HepG2 (cell line): ENCODE data around the gene TMEM63C. TPM values are rescaled to one million over a fixed set of nuclear protein-coding genes. Genes with fewer than 3 reads are reported as not detected.

Experiments
- ATAC-seq: fragments of 200-7000 bp; cut with Tn5 transposase; 3 replicates; pipeline ENCODE4 v1.9.1; 2020; ENCODE audit warnings: mild to moderate bottlenecking, moderate library complexity
- BruUV-seq: library from RNA; stranded (reverse); fragments of 400-500 nt; replicated peaks from 2 replicates; lab custom pipeline; 2021; lab: Mats Ljungman, UMichigan
- CTCF ChIA-PET: fragments of 300-600 bp; formaldehyde crosslinking; extraction: SDS; loops from one replicate; lab custom pipeline; 2021; ENCODE audit warnings: low total read pairs, inconsistent platforms, low intra/inter-chr PET ratio; lab: Yijun Ruan, JAX
- POLR2A ChIA-PET: fragments of 350-600 bp; sonication (Branson Sonifier 250); formaldehyde crosslinking; loops from one replicate; lab custom pipeline; 2020; ENCODE audit warnings: antibody characterized with exemption, inconsistent platforms; lab: Yijun Ruan, JAX
- DNase-seq: peaks from one replicate; pipeline ENCODE4 v3.0.0-alpha.2; 2015; ENCODE audit warnings: low spot score
- FAIRE-seq: peaks from 3 replicates; lab custom pipeline; 2011; peaks lifted over from hg19 to GRCh38; lab: Jason Lieb, UNC
- H2AFZ ChIP-seq: one replicate; pipeline ENCODE4 v1.6.1; 2011; ENCODE audit warnings: low read length, inconsistent platforms
- H3K27ac ChIP-seq: fragments of 300-600 bp; 3 replicates; pipeline ENCODE4 v1.8.0; 2011; ENCODE audit warnings: mixed run types, mild to moderate bottlenecking, mixed read lengths, low read length, inconsistent platforms; ENCODE audit not compliant: insufficient read depth; ENCODE audit errors: extremely low read length
- H3K27me3 ChIP-seq, 2 experiments: fragments of 200-600 bp in 1 of 2; 2 replicates in 1 of 2; 3 replicates in 1 of 2; pipeline versions ENCODE4 v1.6.0 to v1.8.0; 2011; ENCODE audit warnings: low read length in 2 of 2, mild to moderate bottlenecking in 2 of 2, moderate library complexity in 2 of 2, inconsistent platforms in 1 of 2; ENCODE audit not compliant: insufficient read depth in 2 of 2, control insufficient read depth in 1 of 2
- H3K36me3 ChIP-seq, 2 experiments: fragments of 200-600 bp in 1 of 2; replicated peaks in 1 of 2; 2 replicates in 1 of 2; 3 replicates in 1 of 2; pipeline versions ENCODE4 v1.5.1 to v1.8.0; 2011; ENCODE audit warnings: low read length in 2 of 2, inconsistent platforms in 1 of 2; ENCODE audit not compliant: insufficient read depth in 2 of 2, control insufficient read depth in 1 of 2
- H3K4me1 ChIP-seq: 2 replicates; pipeline ENCODE4 v1.5.1; 2012; ENCODE audit warnings: low read length, inconsistent platforms; ENCODE audit not compliant: insufficient read depth
- H3K4me2 ChIP-seq: 2 replicates; pipeline ENCODE4 v1.6.0; 2011; ENCODE audit warnings: low read depth, low read length, inconsistent platforms
- H3K4me3 ChIP-seq, 3 experiments: fragments of 200-600 bp in 1 of 3; sonication (generic), shearing (Covaris generic) in 1 of 3; replicated peaks in 1 of 3; 2 replicates each; pipeline ENCODE4 v1.5.1; 2011 to 2016; ENCODE audit warnings: low read length in 3 of 3, inconsistent platforms in 2 of 3, low read depth in 2 of 3, mild to moderate bottlenecking in 2 of 3, control low read depth in 1 of 3, mixed read lengths in 1 of 3; ENCODE audit not compliant: insufficient read depth in 1 of 3
- H3K79me2 ChIP-seq: one replicate; pipeline ENCODE4 v1.6.1; 2011; ENCODE audit warnings: low read length, inconsistent platforms; ENCODE audit not compliant: insufficient read depth
- H3K9ac ChIP-seq: 2 replicates; pipeline ENCODE4 v1.6.0; 2011; ENCODE audit warnings: mild to moderate bottlenecking, low read depth, low read length, inconsistent platforms; ENCODE audit not compliant: insufficient read depth
- H3K9me3 ChIP-seq: 2 replicates; pipeline ENCODE4 v1.5.1; 2012; ENCODE audit warnings: mild to moderate bottlenecking, low read length
- H4K20me1 ChIP-seq: 2 replicates; pipeline ENCODE4 v1.6.0; 2011; ENCODE audit warnings: inconsistent platforms, mild to moderate bottlenecking, low read length, moderate library complexity; ENCODE audit not compliant: insufficient read depth
- AGO1 ChIP-seq: fragments of 200-400 bp; formaldehyde crosslinking; IDR thresholded peaks from 2 replicates; pipeline ENCODE4 v1.6.1; 2017; ENCODE audit warnings: mild to moderate bottlenecking, low read depth, low read length, moderate library complexity; ENCODE audit not compliant: poor library complexity, severe bottlenecking
- MXI1 ChIP-seq: IDR thresholded peaks from 3 replicates; pipeline ENCODE4 v1.6.1; 2012; ENCODE audit warnings: low read depth, low read length, inconsistent platforms, borderline replicate concordance
- NFATC3 ChIP-seq: sonication (generic); formaldehyde crosslinking; IDR thresholded peaks from 2 replicates; pipeline ENCODE4 v1.5.1; 2020; ENCODE audit warnings: mild to moderate bottlenecking, missing genetic modification reagents
- POLR2A ChIP-seq, 2 experiments: IDR thresholded peaks; 2 replicates each; pipeline ENCODE4 v1.6.1; 2011; ENCODE audit warnings: low read depth in 2 of 2, low read length in 2 of 2, mild to moderate bottlenecking in 1 of 2, moderate library complexity in 1 of 2; ENCODE audit not compliant: insufficient read depth in 1 of 2
- RAD51 ChIP-seq: fragments of 450-650 bp; IDR thresholded peaks from 2 replicates; pipeline ENCODE4 v1.6.1; 2016; ENCODE audit warnings: borderline replicate concordance
- RARG ChIP-seq: sonication (generic); formaldehyde crosslinking; IDR thresholded peaks from 2 replicates; pipeline ENCODE4 v1.4.0; 2020; ENCODE audit warnings: low read depth, mild to moderate bottlenecking, missing genetic modification reagents
- RNF2 ChIP-seq: fragments of 450-650 bp; conservative IDR thresholded peaks from 2 replicates; pipeline ENCODE4 v1.6.1; 2016; ENCODE audit warnings: low read depth
- RORA ChIP-seq: sonication (generic); formaldehyde crosslinking; IDR thresholded peaks from 2 replicates; pipeline ENCODE4 v1.5.0; 2020; ENCODE audit warnings: mild to moderate bottlenecking, missing genetic modification reagents, moderate library complexity
- TFDP2 ChIP-seq: sonication (generic); formaldehyde crosslinking; IDR thresholded peaks from 2 replicates; pipeline ENCODE4 v1.4.0; 2020; ENCODE audit warnings: missing genetic modification reagents
- ZUFSP ChIP-seq: sonication (generic); formaldehyde crosslinking; IDR thresholded peaks from 2 replicates; pipeline ENCODE4 v1.9.0; 2021; ENCODE audit warnings: missing genetic modification reagents, mild to moderate bottlenecking, borderline replicate concordance
- WGBS: methylation state at CpG from one replicate; pipeline ENCODE4 v1.1.6; 2017; ENCODE audit warnings: low lambda C conversion rate; 5-methylcytosine and 5-hydroxymethylcytosine counted together
- in situ Hi-C: cut with HindIII; loops from 2 replicates; pipeline ENCODE4 v1.10.0; 2017; ENCODE audit warnings: low pct_unique_long_range_greater_than_20kb; ENCODE audit not compliant: extremely low pct_ligation_motif_present
- intact Hi-C: fragments of 100-400 bp; cut with micrococcal nuclease; formaldehyde crosslinking; loops from one replicate; pipeline ENCODE4 v1.10.0; 2022; ENCODE audit not compliant: unreplicated experiment
- polyA plus RNA-seq, 8 experiments: library from polyadenylated mRNA; depleted of rRNA in 3 of 8; stranded (reverse) in 7 of 8; unstranded in 1 of 8; fragments of >200 nt; fragmentation: Illumina TruSeq in 4 of 8; extraction: Trizol in 4 of 8; gene quantifications; 2 replicates each; pipeline versions ENCODE4 v1.2.1 to v1.2.3, GENCODE V29; 2011 to 2016; ENCODE audit warnings: low read depth in 4 of 8, missing spikeins in 1 of 8, mixed read lengths in 1 of 8; ENCODE audit not compliant: insufficient read depth in 1 of 8
- total RNA-seq, 5 experiments: library from RNA; depleted of rRNA; stranded (reverse); fragments of >200 nt; fragmentation: Illumina TruSeq; extraction: Trizol; gene quantifications; 2 replicates each; pipeline ENCODE4 v1.2.3, GENCODE V29; 2016; ENCODE audit warnings: low read depth in 1 of 5

The TMEM63C gene
- total and polyA plus RNA-seq, 2 of the 13 experiments (the other 11 are each of a cell fraction or from before 2014, with no cell fraction given): 0.17 to 0.27 TPM

- Histone ChIP-seq H3K4me3 (no peak overlapping the region), H3K27me3 (peaks cover 7 to 16% of the 10 kb centered on the region in 2 experiments; a peak in 4 of 5 replicates), H3K36me3 (no peaks in the 10 kb centered on the region), H3K4me1 (no peaks in the 10 kb centered on the region; the same call in 1 of the 2 replicates), H3K4me2 (no peak overlapping the region), H3K9ac (no peak overlapping the region), H3K27ac (no peak overlapping the region), H3K79me2 (no peaks in the 10 kb centered on the region), H3K9me3 (no peaks in the 10 kb centered on the region), H4K20me1 (no peaks in the 10 kb centered on the region), H2AFZ (no peak overlapping the region)
- TF ChIP-seq AGO1 (no peak), MXI1 (no peak), RAD51 (no peak), RNF2 (no peak), NFATC3 (CRISPR knock-in tag) (no peak), RARG (no peak)
- CTCF ChIA-PET: no interaction called here
- no peak for DNase-seq
- ATAC-seq: no peak
- in situ Hi-C loops: no loop called here
- intact Hi-C loops: no loop called here
- no TSS peak for BruUV-seq
- 14% methylated on average over 3 of the region's 8 CpGs for WGBS
- POLR2A ChIA-PET: no interaction called here
- FAIRE-seq: no peak
Observed at GRCh38 chr14:77256694-77257093, 75.1 kb downstream of the TMEM63C start.

GRCh38 chr14:77257700-77258099 lies 76.1 kb downstream of the TMEM63C start:
- TF ChIP-seq ZUFSP (no peak), RORA (no peak), TFDP2 (no peak), POLR2A (IDR thresholded peaks at IDR 0.05; ENCODE audit: insufficient read depth in 1 of 2, low read depth in 2 of 2, low read length in 2 of 2) (no peak)
- TF ChIP-seq, all 625 proteins: peak for 0
- H3K9ac ChIP-seq: no peak overlapping the region
- no peak overlapping the region for H3K27ac ChIP-seq
- no peak for FAIRE-seq
- H2AFZ ChIP-seq: no peak overlapping the region
- H3K36me3 ChIP-seq: no peaks in the 10 kb centered on the region
- ATAC-seq: no peak
- intact Hi-C loops: no loop called here
- CTCF ChIA-PET: no interaction called here
- peaks cover 8 to 19% of the 10 kb centered on the region in 2 experiments; a peak in 4 of 5 replicates for H3K27me3 ChIP-seq
- no peaks in the 10 kb centered on the region; the same call in 1 of the 2 replicates for H3K4me1 ChIP-seq
- no peaks in the 10 kb centered on the region for H4K20me1 ChIP-seq
- H3K79me2 ChIP-seq: no peaks in the 10 kb centered on the region
- in situ Hi-C loops: no loop called here
- no peak overlapping the region for H3K4me2 ChIP-seq
- POLR2A ChIA-PET: no interaction called here
- no peaks in the 10 kb centered on the region for H3K9me3 ChIP-seq
- no peak overlapping the region for H3K4me3 ChIP-seq
- WGBS: 29% methylated on average over 6 of the region's 10 CpGs
- no peak for DNase-seq
- no TSS peak for BruUV-seq
